Prostate gland (tissue), 2 donors: Measurements from ENCODE around the gene TAS2R10. TPM values are rescaled to one million over a fixed set of nuclear protein-coding genes. Genes with fewer than 3 reads are reported as not detected.

Experiments used
- DNase-seq: peaks from one replicate; pipeline ENCODE4 v3.0.0-alpha.2; 2019; ENCODE audit warnings: low spot score
- H3K27ac ChIP-seq, 2 donors: fragments of 200-600 bp; sonication (generic); 2 replicates each; pipeline ENCODE4 v1.5.1; 2017 to 2019
- H3K27me3 ChIP-seq: fragments of 200-600 bp; sonication (generic); replicated peaks from 2 replicates; pipeline ENCODE4 v1.5.1; 2019; ENCODE audit not compliant: insufficient read depth
- H3K36me3 ChIP-seq, 2 donors: fragments of 200-600 bp; sonication (generic); 1 replicate in 1 of 2; 2 replicates in 1 of 2; pipeline versions ENCODE4 v1.5.1 to v1.8.1; 2017 to 2019
- H3K4me1 ChIP-seq: fragments of 200-600 bp; sonication (generic); replicated peaks from 2 replicates; pipeline ENCODE4 v1.5.1; 2019
- H3K4me3 ChIP-seq, 2 donors: fragments of 200-600 bp; sonication (generic); 2 replicates each; pipeline ENCODE4 v1.5.1; 2017 to 2019
- H3K9me3 ChIP-seq: fragments of 200-600 bp; sonication (generic); 2 replicates; pipeline ENCODE4 v1.5.1; 2017
- CTCF ChIP-seq, 4 experiments: fragments of 200-600 bp in 2 of 4; fragments of 450-650 bp in 2 of 4; sonication (generic) in 2 of 4; IDR thresholded peaks; 1 replicate in 3 of 4; 2 replicates in 1 of 4; pipeline ENCODE4 v1.5.1; 2016 to 2019; ENCODE audit warnings: antibody characterized with exemption in 4 of 4, mild to moderate bottlenecking in 2 of 4, moderate library complexity in 2 of 4
- POLR2A ChIP-seq: fragments of 450-650 bp; IDR thresholded peaks from one replicate; pipeline ENCODE4 v1.6.1; 2016; ENCODE audit warnings: antibody characterized with exemption, mild to moderate bottlenecking
- POLR2AphosphoS5 ChIP-seq: sonication (generic); formaldehyde crosslinking; IDR thresholded peaks from one replicate; pipeline ENCODE4 v1.6.1; 2017; ENCODE audit warnings: antibody characterized with exemption
- WGBS: methylation state at CpG from one replicate; pipeline ENCODE4 v1.1.5; 2018; 5-methylcytosine and 5-hydroxymethylcytosine counted together
- intact Hi-C: fragments of 100-400 bp; cut with DNase I; formaldehyde crosslinking; loops from one replicate; pipeline ENCODE4 v1.14.2; 2022
- total RNA-seq, 2 donors: library from RNA; depleted of rRNA; stranded (reverse); fragments of >200 nt; gene quantifications; one replicate each; pipeline ENCODE4 v1.1.0, GENCODE V29; 2016

Gene TAS2R10
- total RNA-seq: under 1 TPM in 1 of 2 donors, not detected in 1; 0.41 TPM

GRCh38 chr12:10826258-10826657 lies at the start of gene TAS2R10:
Gene TAS2R10, minus strand, starts transcription at chr12:10826358. Its CDS starts 89 bp downstream, at chr12:10826269.
- intact Hi-C loops: no loop called here
- Histone ChIP-seq H3K27me3 (no peaks in the 10 kb centered on the region), H3K4me3 (no peak within 1 kb of the TSS), H3K4me1 (no peaks in the 10 kb centered on the region), H3K27ac (no peak within 1 kb of the TSS), H3K9me3 (no peaks in the 10 kb centered on the region), H3K36me3 (no peaks in the 10 kb centered on the region)
- TF ChIP-seq CTCF (IDR thresholded peaks at IDR 0.05): no peak
- no peak for DNase-seq
- WGBS: 77% methylated on average over 3 of the region's 3 CpGs

GRCh38 chr12:10873378-10873777 lies 47.2 kb upstream of the TAS2R10 start:
- no peak for TF ChIP-seq POLR2A
- TF ChIP-seq POLR2AphosphoS5: no peak
- TF ChIP-seq CTCF (IDR thresholded peaks at IDR 0.05): no peak
- intact Hi-C loops: no loop called here
- DNase-seq: no peak
- Histone ChIP-seq H3K27me3 (no peaks in the 10 kb centered on the region), H3K27ac (no peak overlapping the region), H3K4me3 (no peak overlapping the region), H3K4me1 (no peaks in the 10 kb centered on the region), H3K36me3 (no peaks in the 10 kb centered on the region), H3K9me3 (no peaks in the 10 kb centered on the region)
- WGBS: 45% methylated on average over 2 of the region's 2 CpGs

- 67% methylated on average over 2 of the region's 2 CpGs for WGBS
- DNase-seq: no peak
- H3K4me1 ChIP-seq: no peaks in the 10 kb centered on the region
These were observed 41.2 kb upstream of the TAS2R10 start for GRCh38 chr12:10867381-10867780.

GRCh38 chr12:10863512-10864218 lies 37.5 kb upstream of the TAS2R10 start:
- H3K36me3 ChIP-seq: no peaks in the 10 kb centered on the region
- 94% methylated on average over 2 of the region's 2 CpGs for WGBS
- no peaks in the 10 kb centered on the region for H3K4me1 ChIP-seq
- H3K4me3 ChIP-seq: no peak overlapping the region
- no peaks in the 10 kb centered on the region for H3K27me3 ChIP-seq
- TF ChIP-seq POLR2AphosphoS5: no peak
- TF ChIP-seq POLR2A: no peak
- TF ChIP-seq CTCF (IDR thresholded peaks at IDR 0.05): no peak
- intact Hi-C loops: no loop called here
- no peak overlapping the region for H3K27ac ChIP-seq
- H3K9me3 ChIP-seq: no peaks in the 10 kb centered on the region
- DNase-seq: no peak

More at GRCh38 chr12:10867381-10867780, 41.2 kb upstream of the TAS2R10 start:
- intact Hi-C loops: no loop called here
- TF ChIP-seq CTCF (IDR thresholded peaks at IDR 0.05) (no peak), POLR2AphosphoS5 (no peak), POLR2A (no peak)
- Histone ChIP-seq H3K27ac (no peak overlapping the region), H3K4me3 (no peak overlapping the region), H3K27me3 (no peaks in the 10 kb centered on the region), H3K9me3 (no peaks in the 10 kb centered on the region), H3K36me3 (no peaks in the 10 kb centered on the region)

GRCh38 chr12:10861366-10861765 lies 35.2 kb upstream of the TAS2R10 start:
- intact Hi-C loops: no loop called here
- Histone ChIP-seq H3K27me3 (no peaks in the 10 kb centered on the region), H3K9me3 (no peaks in the 10 kb centered on the region), H3K27ac (no peak overlapping the region), H3K4me1 (no peaks in the 10 kb centered on the region), H3K36me3 (no peaks in the 10 kb centered on the region), H3K4me3 (no peak overlapping the region)
- TF ChIP-seq POLR2A: no peak
- no peak for DNase-seq
- WGBS: 77% methylated on average over 2 of the region's 2 CpGs
